Measurements from ENCODE around the gene WDR37.
"Not testable (repeated sequence)": the region's sequence is repeated elsewhere in the genome, so short reads cannot be mapped to it uniquely, and the experiment has no call there.

Gene WDR37

GRCh38 chr10:1152386-1153250 lies 96.4 kb downstream of the WDR37 start:
- no peak for DNase-seq (ENCODE audit: low read depth, low spot score)

- no peak for DNase-seq (ENCODE audit: low read depth, low spot score)
These were observed 97.1 kb downstream of the WDR37 start for GRCh38 chr10:1153251-1153763.

GRCh38 chr10:1153805-1154351 lies 97.7 kb downstream of the WDR37 start:
- DNase-seq (ENCODE audit: low read depth, low spot score), result no peak

- no peak for DNase-seq (ENCODE audit: low read depth, low spot score)
These were observed 98.5 kb downstream of the WDR37 start for GRCh38 chr10:1154531-1155295.

GRCh38 chr10:1155791-1156615 lies 99.8 kb downstream of the WDR37 start:
- no peak for DNase-seq (ENCODE audit: low read depth, low spot score)

- no peak for DNase-seq (ENCODE audit: low read depth, low spot score)
These were observed 100.4 kb downstream of the WDR37 start for GRCh38 chr10:1156616-1156886.

GRCh38 chr10:1156921-1157614 lies 100.9 kb downstream of the WDR37 start:
- no peak for DNase-seq (ENCODE audit: low read depth, low spot score)

GRCh38 chr10:1157615-1157933 lies 101.4 kb downstream of the WDR37 start:
- no peak for DNase-seq (ENCODE audit: low read depth, low spot score)

- DNase-seq (ENCODE audit: low read depth, low spot score), result no peak
These were observed 101.9 kb downstream of the WDR37 start for GRCh38 chr10:1158066-1158465.

GRCh38 chr10:1158536-1158935 lies 102.4 kb downstream of the WDR37 start:
- not testable (repeated sequence) for DNase-seq (ENCODE audit: low read depth, low spot score)

GRCh38 chr10:1159131-1160061 lies 103.2 kb downstream of the WDR37 start:
- DNase-seq (ENCODE audit: low read depth, low spot score), result no peak

- DNase-seq (ENCODE audit: low read depth, low spot score), result no peak
These were observed 104.6 kb downstream of the WDR37 start for GRCh38 chr10:1160561-1161314.

- DNase-seq (ENCODE audit: low read depth, low spot score), result not testable (repeated sequence)
These were observed 105.1 kb downstream of the WDR37 start for GRCh38 chr10:1161315-1161673.

GRCh38 chr10:1162481-1163203 lies 106.5 kb downstream of the WDR37 start:
- no peak for DNase-seq (ENCODE audit: low read depth, low spot score)

- DNase-seq (ENCODE audit: low read depth, low spot score), result no peak
These were observed 107.0 kb downstream of the WDR37 start for GRCh38 chr10:1163204-1163660.

GRCh38 chr10:1163831-1164230 lies 107.6 kb downstream of the WDR37 start:
- DNase-seq (ENCODE audit: low read depth, low spot score), result no peak

GRCh38 chr10:1166101-1166827 lies 110.1 kb downstream of the WDR37 start:
- DNase-seq (ENCODE audit: low read depth, low spot score), result no peak

GRCh38 chr10:1166828-1167275 lies 110.7 kb downstream of the WDR37 start:
- DNase-seq (ENCODE audit: low read depth, low spot score), result no peak

Data from activated CD4-positive, CD25-positive, alpha-beta regulatory T cell treated with anti-CD3 and anti-CD28 coated beads, Interleukin-2, amount 50 U/mL, for 16 hours (primary cell).